HEK293 (cell line): Measurements from ENCODE around the gene FFAR2.

Experiments
- CTCF ChIA-PET: fragments of 350-600 bp; formaldehyde crosslinking; extraction: SDS; loops from one replicate; lab custom pipeline; 2021; ENCODE audit warnings: antibody characterized with exemption; lab: Yijun Ruan, JAX
- POLR2A ChIA-PET: fragments of 300-600 bp; formaldehyde crosslinking; extraction: SDS; loops from one replicate; lab custom pipeline; 2020; ENCODE audit warnings: antibody characterized with exemption, inconsistent platforms; lab: Yijun Ruan, JAX
- H3K27ac ChIP-seq: fragments of 200-500 bp; sonication (Bioruptor generic); 2 replicates; pipeline ENCODE4 v1.5.1; 2014; ENCODE audit warnings: low read depth, low read length, control low read depth, inconsistent platforms; ENCODE audit errors: extremely low read depth
- H3K36me3 ChIP-seq, 2 experiments: fragments of 200-500 bp in 1 of 2; sonication (Bioruptor generic) in 1 of 2; 1 replicate in 1 of 2; 2 replicates in 1 of 2; pipeline ENCODE4 v1.5.1; 2014 to 2017; ENCODE audit warnings: inconsistent platforms in 2 of 2, low read length in 2 of 2; ENCODE audit not compliant: control insufficient read depth in 2 of 2, insufficient read depth in 1 of 2
- H3K4me1 ChIP-seq: fragments of 200-500 bp; sonication (Bioruptor generic); 2 replicates; pipeline ENCODE4 v1.5.1; 2014; ENCODE audit warnings: mild to moderate bottlenecking, low read length, inconsistent platforms; ENCODE audit not compliant: control insufficient read depth, insufficient read depth
- H3K4me3 ChIP-seq: 2 replicates; pipeline ENCODE4 v1.5.1; 2011; ENCODE audit warnings: low read depth, mild to moderate bottlenecking, control low read depth, low read length, moderate library complexity
- H3K9me3 ChIP-seq: fragments of 200-500 bp; sonication (Bioruptor generic); 2 replicates; pipeline ENCODE4 v1.5.1; 2014; ENCODE audit warnings: low read depth, low read length, inconsistent platforms; ENCODE audit not compliant: control insufficient read depth, insufficient read depth
- GFI1B ChIP-seq: fragments of 450-650 bp; formaldehyde crosslinking; IDR thresholded peaks from 2 replicates; pipeline ENCODE4 v1.5.1; 2016; ENCODE audit warnings: missing biosample characterization, missing genetic modification characterization
- GLI2 ChIP-seq: fragments of 450-650 bp; formaldehyde crosslinking; IDR thresholded peaks from 2 replicates; pipeline ENCODE4; 2017; ENCODE audit warnings: missing biosample characterization, missing genetic modification characterization, low read depth, borderline replicate concordance
- GLIS2 ChIP-seq: fragments of 450-650 bp; formaldehyde crosslinking; IDR thresholded peaks from 2 replicates; pipeline ENCODE4 v1.5.1; 2016; ENCODE audit warnings: missing biosample characterization, missing genetic modification characterization
- IKZF3 ChIP-seq: fragments of 450-650 bp; IDR thresholded peaks from 2 replicates; pipeline ENCODE4 v1.5.0; 2018; ENCODE audit warnings: missing biosample characterization, mild to moderate bottlenecking, missing genetic modification characterization, moderate library complexity
- OVOL3 ChIP-seq: fragments of 450-650 bp; formaldehyde crosslinking; IDR thresholded peaks from 2 replicates; pipeline ENCODE4 v1.5.1; 2016; ENCODE audit warnings: missing biosample characterization, missing genetic modification characterization
- SP2 ChIP-seq: fragments of 450-650 bp; formaldehyde crosslinking; IDR thresholded peaks from 2 replicates; pipeline ENCODE4 v1.5.1; 2016; ENCODE audit warnings: missing biosample characterization, missing genetic modification characterization
- SP7 ChIP-seq: fragments of 450-650 bp; formaldehyde crosslinking; IDR thresholded peaks from 2 replicates; pipeline ENCODE4 v1.5.1; 2016; ENCODE audit warnings: missing biosample characterization, missing genetic modification characterization
- TRIM28 ChIP-seq: IDR thresholded peaks from 2 replicates; pipeline ENCODE4 v1.6.1; 2011; ENCODE audit warnings: low read length, control low read depth, borderline replicate concordance
- ZNF114 ChIP-seq: fragments of 450-650 bp; formaldehyde crosslinking; IDR thresholded peaks from 2 replicates; pipeline ENCODE4 v1.5.0; 2017; ENCODE audit warnings: missing biosample characterization, missing genetic modification characterization
- ZNF140 ChIP-seq: fragments of 450-650 bp; formaldehyde crosslinking; IDR thresholded peaks from 2 replicates; pipeline ENCODE4 v1.5.1; 2016; ENCODE audit warnings: missing biosample characterization, missing genetic modification characterization
- ZNF146 ChIP-seq: fragments of 450-650 bp; formaldehyde crosslinking; IDR thresholded peaks from 2 replicates; pipeline ENCODE4 v1.5.1; 2016; ENCODE audit warnings: missing biosample characterization, missing genetic modification characterization
- ZNF16 ChIP-seq: fragments of 450-650 bp; formaldehyde crosslinking; IDR thresholded peaks from 2 replicates; pipeline ENCODE4 v1.5.1; 2016; ENCODE audit warnings: low read depth, missing biosample characterization, missing genetic modification characterization
- ZNF169 ChIP-seq: fragments of 450-650 bp; formaldehyde crosslinking; IDR thresholded peaks from 2 replicates; pipeline ENCODE4 v1.5.1; 2016; ENCODE audit warnings: missing biosample characterization, missing genetic modification characterization
- ZNF221 ChIP-seq: fragments of 450-650 bp; formaldehyde crosslinking; IDR thresholded peaks from 2 replicates; pipeline ENCODE4 v1.5.1; 2017; ENCODE audit warnings: missing biosample characterization, missing genetic modification characterization, borderline replicate concordance
- ZNF266 ChIP-seq: fragments of 450-650 bp; formaldehyde crosslinking; IDR thresholded peaks from 2 replicates; pipeline ENCODE4 v1.5.1; 2016; ENCODE audit warnings: missing biosample characterization, missing genetic modification characterization, low read depth
- ZNF37A ChIP-seq: fragments of 450-650 bp; IDR thresholded peaks from 2 replicates; pipeline ENCODE4 v1.5.1; 2018; ENCODE audit warnings: missing biosample characterization, missing genetic modification characterization
- ZNF416 ChIP-seq: fragments of 450-650 bp; formaldehyde crosslinking; IDR thresholded peaks from 2 replicates; pipeline ENCODE4 v1.5.1; 2016; ENCODE audit warnings: missing biosample characterization, missing genetic modification characterization
- ZNF560 ChIP-seq: fragments of 450-650 bp; formaldehyde crosslinking; IDR thresholded peaks from 2 replicates; pipeline ENCODE4 v1.5.1; 2017; ENCODE audit warnings: missing biosample characterization, missing genetic modification characterization, borderline replicate concordance
- ZNF621 ChIP-seq: fragments of 450-650 bp; formaldehyde crosslinking; IDR thresholded peaks from 2 replicates; pipeline ENCODE4 v1.5.1; 2017; ENCODE audit warnings: missing biosample characterization, missing genetic modification characterization
- ZNF664 ChIP-seq: fragments of 450-650 bp; formaldehyde crosslinking; IDR thresholded peaks from 2 replicates; pipeline ENCODE4 v1.5.1; 2016; ENCODE audit warnings: missing biosample characterization, missing genetic modification characterization
- ZNF747 ChIP-seq: fragments of 450-650 bp; formaldehyde crosslinking; IDR thresholded peaks from 2 replicates; pipeline ENCODE4 v1.5.1; 2016; ENCODE audit warnings: missing biosample characterization, missing genetic modification characterization
- ZNF843 ChIP-seq: fragments of 450-650 bp; formaldehyde crosslinking; IDR thresholded peaks from 2 replicates; pipeline ENCODE4 v1.5.1; 2016; ENCODE audit warnings: missing biosample characterization, missing genetic modification characterization
- ZSCAN16 ChIP-seq: fragments of 450-650 bp; formaldehyde crosslinking; IDR thresholded peaks from 2 replicates; pipeline ENCODE4 v1.5.1; 2016; ENCODE audit warnings: missing biosample characterization, missing genetic modification characterization
- ZXDB ChIP-seq: fragments of 450-650 bp; formaldehyde crosslinking; IDR thresholded peaks from 2 replicates; pipeline ENCODE4 v1.5.1; 2016; ENCODE audit warnings: missing biosample characterization, missing genetic modification characterization
- TF ChIP-seq, protein P1 (sequence below): fragments of 450-650 bp; formaldehyde crosslinking; IDR thresholded peaks from 2 replicates; pipeline ENCODE4 v1.5.0; 2017; ENCODE audit warnings: missing biosample characterization, missing genetic modification characterization, borderline replicate concordance
- TF ChIP-seq, protein P2 (sequence below): fragments of 450-650 bp; formaldehyde crosslinking; IDR thresholded peaks from 2 replicates; pipeline ENCODE4 v1.5.1; 2016; ENCODE audit warnings: missing biosample characterization, missing genetic modification characterization
- TF ChIP-seq, protein P3 (sequence below): fragments of 450-650 bp; formaldehyde crosslinking; IDR thresholded peaks from 2 replicates; pipeline ENCODE4 v1.5.1; 2016; ENCODE audit warnings: missing biosample characterization, missing genetic modification characterization
- TF ChIP-seq, protein P4 (sequence below): fragments of 450-650 bp; formaldehyde crosslinking; IDR thresholded peaks from 2 replicates; pipeline ENCODE4 v1.5.1; 2016; ENCODE audit warnings: missing biosample characterization, missing genetic modification characterization, borderline replicate concordance

The FFAR2 gene

DNA sequence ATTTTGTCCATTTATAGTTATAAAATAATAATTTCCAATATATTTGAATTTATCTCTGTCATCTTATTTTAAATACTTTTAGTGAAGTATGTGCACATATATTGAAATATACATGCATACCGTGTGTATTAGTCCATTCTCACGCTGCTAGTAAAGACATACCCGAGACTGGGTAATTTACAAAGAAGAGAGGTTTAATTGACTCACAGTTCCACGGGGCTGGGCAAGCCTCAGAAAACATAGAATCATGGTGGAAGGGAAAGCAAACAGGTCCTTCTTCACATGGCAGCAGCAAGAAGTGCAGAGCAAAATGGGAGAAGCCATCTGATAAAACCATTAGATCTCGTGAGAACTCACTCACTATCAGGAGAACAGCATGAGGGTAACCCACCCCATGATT lies 37.6 kb upstream of the FFAR2 start:
- CTCF ChIA-PET: no interaction called here
- Histone ChIP-seq H3K27ac (no peak overlapping the region), H3K36me3 (no peaks in the 10 kb centered on the region; a peak in 1 of 3 replicates), H3K4me1 (0 out of 2 replicates have a peak, but pooled peaks cover 3% of the 10 kb centered on the region), H3K4me3 (no peak overlapping the region), H3K9me3 (no peaks in the 10 kb centered on the region; the same call in 1 of the 2 replicates)
- POLR2A ChIA-PET: no interaction called here
- no peak for TF ChIP-seq TRIM28
- no peak for TF ChIP-seq ZNF416 (tag by site-specific recombination)
- TF ChIP-seq ZNF140 (tag by site-specific recombination): no peak
- TF ChIP-seq GLIS2: no peak
- TF ChIP-seq, protein P1, sequence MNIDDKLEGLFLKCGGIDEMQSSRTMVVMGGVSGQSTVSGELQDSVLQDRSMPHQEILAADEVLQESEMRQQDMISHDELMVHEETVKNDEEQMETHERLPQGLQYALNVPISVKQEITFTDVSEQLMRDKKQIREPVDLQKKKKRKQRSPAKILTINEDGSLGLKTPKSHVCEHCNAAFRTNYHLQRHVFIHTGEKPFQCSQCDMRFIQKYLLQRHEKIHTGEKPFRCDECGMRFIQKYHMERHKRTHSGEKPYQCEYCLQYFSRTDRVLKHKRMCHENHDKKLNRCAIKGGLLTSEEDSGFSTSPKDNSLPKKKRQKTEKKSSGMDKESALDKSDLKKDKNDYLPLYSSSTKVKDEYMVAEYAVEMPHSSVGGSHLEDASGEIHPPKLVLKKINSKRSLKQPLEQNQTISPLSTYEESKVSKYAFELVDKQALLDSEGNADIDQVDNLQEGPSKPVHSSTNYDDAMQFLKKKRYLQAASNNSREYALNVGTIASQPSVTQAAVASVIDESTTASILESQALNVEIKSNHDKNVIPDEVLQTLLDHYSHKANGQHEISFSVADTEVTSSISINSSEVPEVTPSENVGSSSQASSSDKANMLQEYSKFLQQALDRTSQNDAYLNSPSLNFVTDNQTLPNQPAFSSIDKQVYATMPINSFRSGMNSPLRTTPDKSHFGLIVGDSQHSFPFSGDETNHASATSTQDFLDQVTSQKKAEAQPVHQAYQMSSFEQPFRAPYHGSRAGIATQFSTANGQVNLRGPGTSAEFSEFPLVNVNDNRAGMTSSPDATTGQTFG: no peak
- TF ChIP-seq ZNF221 (tag by site-specific recombination): no peak
- TF ChIP-seq ZNF114 (tag by site-specific recombination): no peak
- TF ChIP-seq, protein P2, sequence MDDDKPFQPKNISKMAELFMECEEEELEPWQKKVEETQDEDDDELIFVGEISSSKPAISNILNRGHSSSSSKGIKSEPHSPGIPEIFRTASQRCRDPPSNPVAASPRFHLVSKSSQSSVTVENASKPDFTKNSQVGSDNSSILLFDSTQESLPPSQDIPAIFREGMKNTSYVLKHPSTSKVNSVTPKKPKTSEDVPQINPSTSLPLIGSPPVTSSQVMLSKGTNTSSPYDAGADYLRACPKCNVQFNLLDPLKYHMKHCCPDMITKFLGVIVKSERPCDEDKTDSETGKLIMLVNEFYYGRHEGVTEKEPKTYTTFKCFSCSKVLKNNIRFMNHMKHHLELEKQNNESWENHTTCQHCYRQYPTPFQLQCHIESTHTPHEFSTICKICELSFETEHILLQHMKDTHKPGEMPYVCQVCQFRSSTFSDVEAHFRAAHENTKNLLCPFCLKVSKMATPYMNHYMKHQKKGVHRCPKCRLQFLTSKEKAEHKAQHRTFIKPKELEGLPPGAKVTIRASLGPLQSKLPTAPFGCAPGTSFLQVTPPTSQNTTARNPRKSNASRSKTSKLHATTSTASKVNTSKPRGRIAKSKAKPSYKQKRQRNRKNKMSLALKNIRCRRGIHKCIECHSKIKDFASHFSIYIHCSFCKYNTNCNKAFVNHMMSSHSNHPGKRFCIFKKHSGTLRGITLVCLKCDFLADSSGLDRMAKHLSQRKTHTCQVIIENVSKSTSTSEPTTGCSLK (tag by site-specific recombination): no peak
- no peak for TF ChIP-seq ZSCAN16 (tag by site-specific recombination)
- TF ChIP-seq ZNF560: no peak
- TF ChIP-seq, protein P3, sequence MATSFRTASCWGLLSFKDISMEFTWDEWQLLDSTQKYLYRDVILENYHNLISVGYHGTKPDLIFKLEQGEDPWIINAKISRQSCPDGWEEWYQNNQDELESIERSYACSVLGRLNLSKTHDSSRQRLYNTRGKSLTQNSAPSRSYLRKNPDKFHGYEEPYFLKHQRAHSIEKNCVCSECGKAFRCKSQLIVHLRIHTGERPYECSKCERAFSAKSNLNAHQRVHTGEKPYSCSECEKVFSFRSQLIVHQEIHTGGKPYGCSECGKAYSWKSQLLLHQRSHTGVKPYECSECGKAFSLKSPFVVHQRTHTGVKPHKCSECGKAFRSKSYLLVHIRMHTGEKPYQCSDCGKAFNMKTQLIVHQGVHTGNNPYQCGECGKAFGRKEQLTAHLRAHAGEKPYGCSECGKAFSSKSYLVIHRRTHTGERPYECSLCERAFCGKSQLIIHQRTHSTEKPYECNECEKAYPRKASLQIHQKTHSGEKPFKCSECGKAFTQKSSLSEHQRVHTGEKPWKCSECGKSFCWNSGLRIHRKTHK (tag by site-specific recombination): no peak
- TF ChIP-seq GFI1B (tag by site-specific recombination): no peak
- TF ChIP-seq ZXDB (tag by site-specific recombination): no peak
- no peak for TF ChIP-seq ZNF664 (tag by site-specific recombination)
- TF ChIP-seq ZNF621 (tag by site-specific recombination): no peak
- no peak for TF ChIP-seq SP2 (tag by site-specific recombination)
- no peak for TF ChIP-seq ZNF843 (tag by site-specific recombination)
- TF ChIP-seq, protein P4, sequence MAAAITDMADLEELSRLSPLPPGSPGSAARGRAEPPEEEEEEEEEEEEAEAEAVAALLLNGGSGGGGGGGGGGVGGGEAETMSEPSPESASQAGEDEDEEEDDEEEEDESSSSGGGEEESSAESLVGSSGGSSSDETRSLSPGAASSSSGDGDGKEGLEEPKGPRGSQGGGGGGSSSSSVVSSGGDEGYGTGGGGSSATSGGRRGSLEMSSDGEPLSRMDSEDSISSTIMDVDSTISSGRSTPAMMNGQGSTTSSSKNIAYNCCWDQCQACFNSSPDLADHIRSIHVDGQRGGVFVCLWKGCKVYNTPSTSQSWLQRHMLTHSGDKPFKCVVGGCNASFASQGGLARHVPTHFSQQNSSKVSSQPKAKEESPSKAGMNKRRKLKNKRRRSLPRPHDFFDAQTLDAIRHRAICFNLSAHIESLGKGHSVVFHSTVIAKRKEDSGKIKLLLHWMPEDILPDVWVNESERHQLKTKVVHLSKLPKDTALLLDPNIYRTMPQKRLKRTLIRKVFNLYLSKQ (tag by site-specific recombination): no peak
- TF ChIP-seq ZNF16 (tag by site-specific recombination): no peak

DNA sequence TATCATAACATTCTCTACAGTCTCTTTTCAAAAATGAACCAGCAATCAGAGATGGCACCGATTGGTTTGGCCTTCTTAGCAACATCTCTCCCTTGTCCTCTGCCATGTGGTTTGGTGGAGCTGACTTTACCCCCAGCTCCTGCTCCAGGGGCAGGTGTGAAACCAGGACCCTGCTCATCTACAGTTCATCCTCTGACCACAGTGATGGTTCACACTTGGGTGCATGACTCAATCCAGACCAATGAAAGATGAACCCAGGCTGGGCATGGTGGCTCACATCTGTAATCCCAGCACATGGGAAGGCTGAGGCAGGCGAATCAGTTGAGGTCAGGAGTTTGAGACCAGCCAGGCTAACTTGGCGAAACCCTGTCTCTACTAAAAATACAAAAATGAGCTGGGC lies 33.6 kb upstream of the FFAR2 start:
- Histone ChIP-seq H3K4me1 (0 out of 2 replicates have a peak, but pooled peaks cover 3% of the 10 kb centered on the region), H3K36me3 (no peaks in the 10 kb centered on the region), H3K9me3 (no peaks in the 10 kb centered on the region; the same call in 1 of the 2 replicates), H3K27ac (no peak overlapping the region), H3K4me3 (no peak overlapping the region)
- ChIA-PET CTCF (interaction anchor here (1.2 kb wide), 1 partner anchor 10 kb away, joined by 3 read pairs; no protein-coding TSS in a partner anchor), POLR2A (interaction anchor here (0.7 kb wide), 2 partner anchors 14 to 461 kb away, joined by 3 read pairs; no protein-coding TSS in a partner anchor)
- TF ChIP-seq ZNF266 (tag by site-specific recombination) (no peak), IKZF3 (tag by site-specific recombination) (no peak), ZNF747 (tag by site-specific recombination) (no peak), SP2 (tag by site-specific recombination) (no peak), ZNF37A (no peak), GLI2 (tag by site-specific recombination) (no peak), ZNF169 (tag by site-specific recombination) (no peak), OVOL3 (tag by site-specific recombination) (no peak), ZNF146 (tag by site-specific recombination) (no peak), ZXDB (tag by site-specific recombination) (no peak), SP7 (tag by site-specific recombination) (no peak)
- TF ChIP-seq, protein P3 (tag by site-specific recombination): no peak
